Measurements from ENCODE around the gene ABCA13.

The ABCA13 gene

GRCh38 chr7:48563334-48563733, 392.1 kb downstream of the ABCA13 start:
- DNase-seq: no peak

GRCh38 chr7:48575516-48575915, 404.3 kb downstream of the ABCA13 start:
- no peak for DNase-seq

GRCh38 chr7:48587475-48587874, 416.2 kb downstream of the ABCA13 start:
- DNase-seq: no peak

GRCh38 chr7:48594349-48594748, 423.1 kb downstream of the ABCA13 start:
- no peak for DNase-seq

GRCh38 chr7:48595756-48596155, 424.5 kb downstream of the ABCA13 start:
- no peak for DNase-seq

GRCh38 chr7:48610705-48611104, 439.4 kb downstream of the ABCA13 start:
- DNase-seq: no peak

GRCh38 chr7:48611993-48612392, 440.7 kb downstream of the ABCA13 start:
- DNase-seq: no peak

GRCh38 chr7:48617508-48617907, 446.2 kb downstream of the ABCA13 start:
- DNase-seq: no peak

- DNase-seq: no peak
These were observed 446.7 kb downstream of the ABCA13 start for GRCh38 chr7:48617993-48618392.

- no peak for DNase-seq
These were observed 449.8 kb downstream of the ABCA13 start for GRCh38 chr7:48621076-48621475.

- no peak for DNase-seq
These were observed 455.9 kb downstream of the ABCA13 start for GRCh38 chr7:48627164-48627563.

GRCh38 chr7:48628793-48629349, 457.6 kb downstream of the ABCA13 start:
- DNase-seq: no peak

- no peak for DNase-seq
These were observed 462.9 kb downstream of the ABCA13 start for GRCh38 chr7:48634116-48634632.

GRCh38 chr7:48635796-48636195, 464.5 kb downstream of the ABCA13 start:
- no peak for DNase-seq

- DNase-seq: no peak
These were observed 465.2 kb downstream of the ABCA13 start for GRCh38 chr7:48636391-48637015.

- DNase-seq: no peak
These were observed 466.1 kb downstream of the ABCA13 start for GRCh38 chr7:48637382-48637781.

GRCh38 chr7:48638041-48638440, 466.8 kb downstream of the ABCA13 start:
- DNase-seq: no peak

GRCh38 chr7:48643431-48644013, 472.3 kb downstream of the ABCA13 start:
- no peak for DNase-seq

GRCh38 chr7:48658138-48658537, 486.9 kb downstream of the ABCA13 start:
- DNase-seq: no peak

- DNase-seq: no peak
These were observed 489.1 kb downstream of the ABCA13 start for GRCh38 chr7:48660306-48660870.

- DNase-seq: no peak
These were observed 493.0 kb downstream of the ABCA13 start for GRCh38 chr7:48664241-48664640.

GRCh38 chr7:48665353-48666135, 494.3 kb downstream of the ABCA13 start:
- DNase-seq: no peak

GRCh38 chr7:48667407-48667806, 496.1 kb downstream of the ABCA13 start:
- no peak for DNase-seq

All from NCI-H2081 treated with DMSO at 0.1 percent for 48 hours (cell line).